Measurements from ENCODE around the gene SEC14L3.

GRCh38 chr22:30497466-30498150 lies 25.8 kb upstream of the SEC14L3 start:
- TF ChIP-seq EZH2 (IDR thresholded peaks at IDR 0.05; ENCODE audit: borderline replicate concordance, insufficient read depth, low read depth, low read length, poor library complexity, severe bottlenecking): no peak
- TF ChIP-seq CTCF (IDR thresholded peaks at IDR 0.05): no peak
